Measurements from ENCODE around the gene STARD9. TPM values are rescaled to one million over a fixed set of nuclear protein-coding genes. Genes with fewer than 3 reads are reported as not detected.

The STARD9 gene
- total RNA-seq, 2 experiments from 2014 or later, result 2.8 to 4.6 TPM

DNA sequence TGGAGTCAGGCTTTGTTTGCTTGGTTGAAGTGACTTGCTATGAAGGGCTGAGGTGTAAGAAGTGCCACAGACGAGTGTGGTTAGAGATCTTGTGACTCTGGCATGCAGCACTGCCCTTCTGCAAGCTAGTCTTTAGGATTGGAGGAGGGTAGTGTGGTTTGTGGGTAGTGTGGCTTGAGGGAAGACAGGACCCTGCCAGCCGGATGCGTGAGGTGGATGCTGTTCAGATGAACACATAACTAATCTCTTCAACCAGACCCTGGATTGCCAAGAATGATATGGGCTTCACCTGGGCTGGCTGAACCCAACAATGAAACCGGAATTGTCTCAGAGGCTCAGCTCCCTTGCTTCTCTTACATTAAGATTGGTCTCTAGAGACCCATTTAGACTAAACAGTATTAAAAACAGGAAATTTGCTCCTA, 32.7 kb downstream of the STARD9 start:
- Histone ChIP-seq H3K4me1 (ENCODE audit: insufficient read depth, low read length) (peaks cover 37% of the 10 kb centered on the region), H3K27ac (ENCODE audit: low read depth in 1 of 2, low read length in 2 of 2) (no peak overlapping the region), H3K27me3 (ENCODE audit: control insufficient read depth in 1 of 2, insufficient read depth in 2 of 2, low read length in 2 of 2) (no peaks in the 10 kb centered on the region), H3K4me3 (ENCODE audit: low read length) (no peak overlapping the region), H3K36me3 (ENCODE audit: insufficient read depth, low read length) (no peaks in the 10 kb centered on the region), H3K9me3 (ENCODE audit: control insufficient read depth in 1 of 2, insufficient read depth in 1 of 2, low read length in 2 of 2) (no peaks in the 10 kb centered on the region)
- intact Hi-C loops (cut with DNase I, micrococcal nuclease), result no loop called here
- Mint-ChIP-seq H3K27me3 (no peaks in the 10 kb centered on the region), H3K9me3 (no peaks in the 10 kb centered on the region), H3K36me3 (ENCODE audit: low read depth) (no peaks in the 10 kb centered on the region), H3K4me1 (ENCODE audit: low read depth) (peaks cover 49% of the 10 kb centered on the region), H3K4me3 (peak overlapping the region; percentile 74), H3K27ac (peak overlapping the region; percentile 25)
- TF ChIP-seq, protein P1, sequence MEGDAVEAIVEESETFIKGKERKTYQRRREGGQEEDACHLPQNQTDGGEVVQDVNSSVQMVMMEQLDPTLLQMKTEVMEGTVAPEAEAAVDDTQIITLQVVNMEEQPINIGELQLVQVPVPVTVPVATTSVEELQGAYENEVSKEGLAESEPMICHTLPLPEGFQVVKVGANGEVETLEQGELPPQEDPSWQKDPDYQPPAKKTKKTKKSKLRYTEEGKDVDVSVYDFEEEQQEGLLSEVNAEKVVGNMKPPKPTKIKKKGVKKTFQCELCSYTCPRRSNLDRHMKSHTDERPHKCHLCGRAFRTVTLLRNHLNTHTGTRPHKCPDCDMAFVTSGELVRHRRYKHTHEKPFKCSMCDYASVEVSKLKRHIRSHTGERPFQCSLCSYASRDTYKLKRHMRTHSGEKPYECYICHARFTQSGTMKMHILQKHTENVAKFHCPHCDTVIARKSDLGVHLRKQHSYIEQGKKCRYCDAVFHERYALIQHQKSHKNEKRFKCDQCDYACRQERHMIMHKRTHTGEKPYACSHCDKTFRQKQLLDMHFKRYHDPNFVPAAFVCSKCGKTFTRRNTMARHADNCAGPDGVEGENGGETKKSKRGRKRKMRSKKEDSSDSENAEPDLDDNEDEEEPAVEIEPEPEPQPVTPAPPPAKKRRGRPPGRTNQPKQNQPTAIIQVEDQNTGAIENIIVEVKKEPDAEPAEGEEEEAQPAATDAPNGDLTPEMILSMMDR (IDR thresholded peaks at IDR 0.05), result no peak
- peak in 13 of 14 experiments; percentile 1 to 64 (median 9) for DNase-seq
- ATAC-seq (ENCODE audit: poor library complexity), result peak; percentile 43
- ChIA-PET CTCF (no interaction called here), POLR2A (interaction anchor here (0.6 to 1.7 kb wide), 5 partner anchors 26 to 113 kb away, joined by 3 to 13 read pairs (median 3); partner anchors contain the start of genes SNAP23 and STARD9)

DNA sequence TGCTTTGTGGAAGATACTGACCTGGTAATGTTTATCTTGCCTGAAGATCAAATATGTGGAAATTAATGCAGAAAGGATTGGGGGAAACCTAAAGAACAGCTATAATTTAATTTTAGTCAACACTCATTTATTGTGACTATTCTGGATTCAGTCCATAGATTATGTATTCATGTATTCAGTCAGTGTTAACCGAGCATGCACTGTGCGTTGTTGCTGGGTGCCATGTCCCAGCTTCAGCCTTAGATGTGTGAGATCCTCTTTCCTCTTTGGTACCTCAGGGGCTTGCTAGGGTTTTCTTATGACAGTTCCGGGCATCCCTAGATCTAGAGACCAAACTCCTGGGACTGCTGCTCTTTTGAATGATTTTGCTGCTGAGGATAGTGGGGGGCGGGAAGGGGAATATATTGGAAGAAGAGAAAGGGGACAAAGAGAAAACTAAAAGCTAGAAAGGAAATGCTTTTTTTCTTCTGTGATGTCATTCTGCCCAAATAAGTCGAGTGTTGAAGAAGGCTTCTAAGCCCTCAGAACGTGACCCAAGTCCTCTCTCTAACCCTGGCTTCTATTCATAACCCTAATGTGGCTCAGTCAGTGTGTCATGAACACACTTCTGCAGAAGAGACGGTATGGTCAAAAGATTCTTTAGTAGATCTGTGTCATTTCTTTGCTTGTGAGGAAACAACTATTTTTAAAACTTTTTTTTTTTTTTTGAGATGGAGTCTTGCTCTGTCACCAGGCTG, 33.5 kb downstream of the STARD9 start:
- CTCF ChIA-PET, result no interaction called here
- no peaks in the 10 kb centered on the region for H3K36me3 ChIP-seq (ENCODE audit: insufficient read depth, low read length)
- no peaks in the 10 kb centered on the region for H3K27me3 ChIP-seq (ENCODE audit: control insufficient read depth in 1 of 2, insufficient read depth in 2 of 2, low read length in 2 of 2)
- no peak overlapping the region for H3K27ac ChIP-seq (ENCODE audit: low read depth in 1 of 2, low read length in 2 of 2)
- intact Hi-C loops (cut with DNase I, micrococcal nuclease), result no loop called here
- POLR2A ChIA-PET, result interaction anchor here (1.0 to 1.7 kb wide), 3 partner anchors 27 to 113 kb away, joined by 3 to 13 read pairs (median 4); partner anchors contain the start of genes SNAP23 and STARD9
- no peaks in the 10 kb centered on the region for H3K36me3 Mint-ChIP-seq (ENCODE audit: low read depth)
- DNase-seq, result peak in 2 of 14 experiments; percentile 13 to 14
- H3K4me1 ChIP-seq (ENCODE audit: insufficient read depth, low read length), result peaks cover 37% of the 10 kb centered on the region
- no peaks in the 10 kb centered on the region for H3K27me3 Mint-ChIP-seq
- TF ChIP-seq, protein P1 (IDR thresholded peaks at IDR 0.05), result no peak
- H3K9me3 Mint-ChIP-seq, result no peaks in the 10 kb centered on the region
- H3K4me1 Mint-ChIP-seq (ENCODE audit: low read depth), result peaks cover 42% of the 10 kb centered on the region
- H3K9me3 ChIP-seq (ENCODE audit: control insufficient read depth in 1 of 2, insufficient read depth in 1 of 2, low read length in 2 of 2), result no peaks in the 10 kb centered on the region
- peak overlapping the region; percentile 35 for H3K4me3 Mint-ChIP-seq
- H3K27ac Mint-ChIP-seq, result peak overlapping the region; percentile 25
- H3K4me3 ChIP-seq (ENCODE audit: low read length), result peak overlapping the region; percentile 15
- peak; percentile 46 for ATAC-seq (ENCODE audit: poor library complexity)

DNA sequence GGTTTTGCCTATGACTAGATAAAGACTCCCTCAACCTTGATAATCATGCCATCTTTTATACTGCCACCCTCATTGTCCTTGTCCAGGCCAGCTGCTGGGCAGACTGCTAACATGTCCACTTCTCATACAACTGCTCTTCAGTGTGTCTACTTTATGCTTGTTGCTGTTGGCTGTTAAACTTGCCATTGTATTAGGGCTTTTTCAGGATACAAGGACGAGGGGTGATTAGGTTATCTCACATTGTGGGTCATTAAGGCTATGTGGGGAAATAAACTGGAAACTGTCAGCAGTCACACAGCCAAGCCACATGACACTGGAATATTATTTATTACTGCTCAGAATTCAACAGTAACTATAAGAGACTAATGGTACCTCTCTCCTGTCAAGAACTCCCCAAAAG, 36.1 kb downstream of the STARD9 start:
- intact Hi-C loops (cut with DNase I, micrococcal nuclease), result no loop called here
- ATAC-seq (ENCODE audit: poor library complexity) (no peak), DNase-seq (no peak)
- Histone ChIP-seq H3K36me3 (ENCODE audit: insufficient read depth, low read length) (no peaks in the 10 kb centered on the region), H3K27me3 (ENCODE audit: control insufficient read depth in 1 of 2, insufficient read depth in 2 of 2, low read length in 2 of 2) (no peaks in the 10 kb centered on the region), H3K4me1 (ENCODE audit: insufficient read depth, low read length) (peaks cover 17% of the 10 kb centered on the region), H3K4me3 (ENCODE audit: low read length) (no peak overlapping the region), H3K9me3 (ENCODE audit: control insufficient read depth in 1 of 2, insufficient read depth in 1 of 2, low read length in 2 of 2) (no peaks in the 10 kb centered on the region), H3K27ac (ENCODE audit: low read depth in 1 of 2, low read length in 2 of 2) (no peak overlapping the region)
- Mint-ChIP-seq H3K9me3 (no peaks in the 10 kb centered on the region), H3K4me1 (ENCODE audit: low read depth) (peaks cover 18% of the 10 kb centered on the region), H3K27ac (no peak overlapping the region), H3K4me3 (no peak overlapping the region), H3K36me3 (ENCODE audit: low read depth) (no peaks in the 10 kb centered on the region), H3K27me3 (no peaks in the 10 kb centered on the region)
- POLR2A ChIA-PET, result interaction anchor here (0.7 kb wide), 1 partner anchor 341 kb away, joined by 3 read pairs; no protein-coding TSS in a partner anchor
- CTCF ChIA-PET, result interaction anchor here (0.6 kb wide), 1 partner anchor 197 kb away, joined by 3 read pairs; no protein-coding TSS in a partner anchor
- TF ChIP-seq, protein P1 (IDR thresholded peaks at IDR 0.05), result no peak

Data from CD4-positive, alpha-beta T cell (primary cell).